GM19324 (cell line): ENCODE data around the gene CTSK.

Source experiments
- ATAC-seq: cut with Tn5 transposase; IDR thresholded peaks from one replicate; pipeline ENCODE4 v1.9.1; 2021; ENCODE audit warnings: mild to moderate bottlenecking, moderate library complexity; ENCODE audit not compliant: unreplicated experiment, low FRiP score

The CTSK gene

DNA sequence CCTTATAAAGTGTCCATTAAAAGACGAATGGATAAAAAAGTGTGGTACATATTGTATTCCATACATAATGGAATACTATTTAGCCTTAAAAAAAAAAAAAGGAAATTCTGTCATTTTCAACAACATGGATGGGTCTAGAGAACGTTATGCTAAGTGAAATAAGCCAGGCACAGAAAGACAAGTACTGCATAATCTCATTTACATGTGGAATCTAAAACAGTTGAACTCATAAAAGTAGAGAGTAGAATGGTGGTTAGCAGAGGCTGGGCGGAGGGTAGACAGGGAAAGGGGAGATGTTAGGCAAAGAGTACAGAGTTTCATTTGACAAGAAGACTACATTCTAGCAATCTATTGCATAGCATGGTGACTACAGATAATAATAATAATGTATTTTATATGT is 45.0 kb downstream of the CTSK start:
- no peak for ATAC-seq

DNA sequence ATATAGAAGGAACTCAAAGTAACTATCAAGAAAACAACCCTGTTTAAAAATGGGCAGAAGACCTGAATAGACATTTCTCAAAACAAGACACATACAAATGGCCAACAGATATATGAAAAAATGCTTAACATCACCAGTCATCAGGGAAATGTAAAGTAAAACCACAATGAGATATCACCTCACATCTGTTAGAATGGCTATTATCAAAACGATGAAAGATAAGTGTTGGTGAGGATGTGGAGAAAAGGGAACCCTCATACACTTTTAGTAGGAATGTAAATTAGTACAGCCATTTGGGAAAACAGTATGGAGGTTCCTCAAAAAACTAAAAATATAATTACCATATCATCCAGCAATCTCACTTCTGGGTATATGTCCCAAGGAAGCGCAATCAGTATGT is 45.5 kb downstream of the CTSK start:
- no peak for ATAC-seq

DNA sequence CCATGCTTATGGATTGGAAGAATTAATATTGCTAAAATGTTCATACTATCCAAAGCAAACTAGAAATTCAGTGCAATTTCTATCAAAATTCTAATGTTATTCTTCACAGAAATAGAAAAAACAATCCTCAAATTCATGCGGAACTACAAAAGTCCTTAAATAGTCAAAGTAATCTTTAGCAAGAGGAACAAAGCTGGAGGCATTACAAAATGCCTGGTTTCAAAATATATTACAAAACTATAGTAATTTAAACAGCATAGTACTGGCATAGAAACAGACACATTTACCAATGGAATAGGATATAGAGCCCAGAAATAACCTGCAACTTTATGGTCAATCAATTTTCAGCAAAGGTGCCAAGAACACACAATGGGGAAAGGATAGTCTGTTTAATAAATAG is 46.3 kb downstream of the CTSK start:
- no peak for ATAC-seq

DNA sequence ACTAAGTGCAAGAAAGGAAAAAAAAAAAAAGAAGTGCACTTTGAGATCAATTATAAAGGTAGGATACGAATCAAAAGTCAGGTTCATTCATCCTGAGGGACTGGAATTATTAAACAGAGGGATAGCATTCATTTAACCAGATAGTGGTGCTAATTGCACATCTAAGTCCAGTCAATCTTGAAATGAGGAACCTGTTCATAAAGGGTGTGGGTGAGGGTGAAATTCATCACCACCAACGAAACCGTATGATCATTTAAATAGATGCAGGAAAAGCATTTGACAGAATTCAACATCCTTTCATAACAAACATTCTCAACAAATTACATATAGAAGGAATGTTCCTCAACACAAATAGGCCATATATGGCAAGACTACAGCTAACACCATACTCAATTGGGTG is 48.0 kb downstream of the CTSK start:
- no peak for ATAC-seq

DNA sequence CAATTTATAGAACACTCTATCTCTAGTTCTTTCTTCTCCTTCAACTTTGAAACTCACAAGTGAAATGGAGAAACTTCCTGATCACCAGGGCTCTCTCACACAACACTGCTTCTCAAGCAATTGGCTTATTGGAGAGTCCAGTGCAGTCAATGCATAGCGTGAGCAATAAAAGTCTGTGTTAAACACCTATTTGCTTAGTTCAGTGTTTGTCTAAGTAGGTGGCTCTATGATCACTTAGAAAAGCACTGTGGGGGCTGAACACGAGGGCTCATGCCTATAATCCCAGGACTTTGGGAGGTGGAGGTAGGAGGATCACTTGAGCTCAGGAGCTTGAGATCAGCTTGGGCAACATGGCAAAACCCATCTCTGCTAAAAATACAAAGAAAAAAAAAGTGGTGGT is 54.6 kb downstream of the CTSK start:
- no peak for ATAC-seq

DNA sequence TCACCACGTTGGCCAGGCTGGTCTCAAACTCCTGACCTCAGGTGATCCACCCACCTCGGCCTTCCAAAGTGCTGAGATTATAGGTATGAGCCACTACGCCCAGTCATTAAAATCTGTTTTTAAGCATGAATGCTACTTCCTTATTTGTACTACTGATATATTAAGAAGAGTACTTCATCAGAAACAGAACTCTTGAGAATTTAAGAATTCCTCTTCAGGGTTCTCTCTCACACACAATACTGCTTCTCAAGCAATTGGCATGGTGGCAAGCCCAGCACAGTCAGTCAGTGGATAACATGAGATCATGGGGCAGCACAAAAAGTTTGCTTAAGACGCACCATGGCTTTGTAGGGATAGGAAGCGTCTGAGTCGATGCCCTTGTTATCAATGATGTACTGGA is 56.6 kb downstream of the CTSK start:
- ATAC-seq, result no peak

DNA sequence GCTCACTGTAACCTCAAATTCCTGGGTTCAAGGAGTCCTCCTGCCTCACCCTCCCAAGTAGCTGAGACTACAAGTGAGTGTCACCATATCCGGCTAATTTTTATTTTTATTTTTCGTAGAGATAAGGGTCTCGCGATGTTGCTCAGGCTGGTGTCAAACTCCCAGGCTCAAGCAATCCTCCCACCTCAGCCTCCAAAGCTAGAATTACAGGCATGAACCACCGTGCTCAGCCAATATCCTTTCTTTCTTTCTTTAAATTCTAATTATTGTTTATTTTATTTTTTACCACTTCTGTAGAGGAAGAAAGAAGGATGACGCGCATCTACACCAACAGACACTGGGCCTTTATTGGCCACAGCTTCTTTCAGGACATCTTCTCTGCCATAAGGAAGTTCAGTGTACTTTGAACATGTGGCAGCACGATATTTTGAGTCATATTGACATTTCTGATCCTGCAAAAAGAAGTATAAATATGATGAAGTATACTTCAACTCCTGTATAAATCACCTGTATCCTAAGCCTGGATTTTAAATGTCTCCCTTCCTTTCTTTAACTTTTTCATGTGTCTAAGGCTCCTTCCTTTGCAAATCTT is 58.2 kb downstream of the CTSK start:
- no peak for ATAC-seq

DNA sequence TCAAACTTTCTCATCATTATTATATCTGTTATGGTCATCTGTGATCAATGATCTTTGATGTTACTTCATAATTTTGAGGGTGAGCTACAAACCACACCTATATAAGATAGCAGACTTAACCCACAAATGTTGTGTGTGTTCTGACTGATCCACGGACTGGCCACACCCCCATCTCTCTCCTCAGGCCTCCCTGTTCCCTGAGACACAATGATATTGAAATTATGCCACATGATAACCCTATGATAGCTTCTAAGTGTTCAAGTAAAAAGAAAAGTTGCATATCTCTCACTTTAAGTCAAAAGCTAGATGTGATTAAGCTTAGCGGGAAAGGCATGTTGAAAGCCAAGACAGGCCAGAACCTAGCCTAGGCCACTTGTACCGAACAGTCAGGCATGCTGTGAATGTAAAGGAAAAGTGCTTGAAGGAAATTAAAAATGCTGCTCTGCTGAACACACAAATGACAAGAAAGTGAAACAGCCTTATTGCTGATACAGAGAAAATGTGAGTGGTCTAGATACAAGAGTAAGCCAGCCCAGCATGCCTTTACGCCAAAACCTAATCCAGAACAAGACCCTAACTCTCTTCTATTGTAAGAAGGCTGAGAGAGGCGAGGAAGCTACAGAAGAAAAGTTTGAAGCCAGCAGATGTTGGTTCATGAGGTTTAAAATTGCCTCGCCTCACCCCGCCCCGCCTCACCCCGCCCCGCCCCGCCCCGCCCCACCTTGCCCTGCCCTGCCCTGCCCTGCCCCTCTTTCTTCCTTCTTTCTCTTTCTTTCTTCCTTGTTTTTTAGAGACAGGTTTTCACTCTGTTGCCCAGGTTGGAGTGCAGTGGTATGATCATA is 59.0 kb downstream of the CTSK start:
- ATAC-seq, result no peak
